GM18507 (cell line): Measurements from ENCODE around the gene RPS29.

Experiments
- DNase-seq: peaks from one replicate; pipeline ENCODE4 v3.0.0; 2011; ENCODE audit warnings: low read depth; ENCODE audit not compliant: insufficient read length; ENCODE audit errors: extremely low spot score
- FAIRE-seq: peaks from 2 replicates; lab custom pipeline; 2011; peaks lifted over from hg19 to GRCh38; lab: Jason Lieb, UNC

RPS29 gene

GRCh38 chr14:49553892-49554291 lies 32.3 kb downstream of the RPS29 start:
- DNase-seq (no peak), FAIRE-seq (no peak)

- FAIRE-seq (no peak), DNase-seq (no peak)
Observed at GRCh38 chr14:49553106-49553505, 33.1 kb downstream of the RPS29 start.

GRCh38 chr14:49551569-49551968 lies 34.6 kb downstream of the RPS29 start:
- no peak for FAIRE-seq
- DNase-seq: no peak

DNA sequence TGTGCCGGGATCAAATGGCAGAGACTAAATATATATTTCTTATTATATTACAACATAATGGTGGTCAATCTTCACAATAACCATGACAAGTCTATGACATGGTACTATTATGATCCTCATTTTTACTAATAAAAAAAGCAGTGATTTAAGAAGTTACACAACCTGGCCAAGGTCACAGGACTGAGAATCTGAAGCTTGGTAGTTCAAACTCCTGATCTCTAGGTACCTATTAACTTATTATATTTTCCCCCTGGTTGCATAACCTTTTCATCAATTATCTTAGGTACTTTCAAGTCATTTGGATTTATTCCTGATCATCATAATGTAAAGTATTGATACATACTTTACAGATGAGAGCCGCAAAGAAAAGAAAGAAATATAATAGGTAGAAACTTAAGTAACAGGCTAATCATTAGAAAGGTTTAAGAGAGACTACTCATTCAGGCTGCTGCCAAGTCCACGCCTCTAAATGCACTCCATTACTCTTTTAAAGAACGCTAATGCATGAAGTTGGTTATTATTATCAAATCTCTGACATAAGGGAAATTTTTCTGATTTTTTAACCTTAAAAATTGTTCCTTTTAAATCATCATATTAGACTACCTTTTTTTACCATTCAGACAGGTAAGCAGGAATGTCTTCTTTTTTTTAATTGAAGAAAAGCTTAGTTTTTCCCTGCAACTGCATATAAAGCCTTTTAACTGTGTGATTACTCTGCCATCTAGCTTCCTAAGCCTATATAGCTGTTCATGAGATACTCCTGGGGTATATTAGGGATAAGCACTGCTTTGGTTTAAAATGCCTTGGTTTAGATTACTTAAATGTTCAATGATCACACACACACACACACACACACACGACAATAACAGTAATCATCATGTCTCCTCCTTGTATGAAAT lies 35.6 kb downstream of the RPS29 start:
- DNase-seq (no peak), FAIRE-seq (no peak)

DNA sequence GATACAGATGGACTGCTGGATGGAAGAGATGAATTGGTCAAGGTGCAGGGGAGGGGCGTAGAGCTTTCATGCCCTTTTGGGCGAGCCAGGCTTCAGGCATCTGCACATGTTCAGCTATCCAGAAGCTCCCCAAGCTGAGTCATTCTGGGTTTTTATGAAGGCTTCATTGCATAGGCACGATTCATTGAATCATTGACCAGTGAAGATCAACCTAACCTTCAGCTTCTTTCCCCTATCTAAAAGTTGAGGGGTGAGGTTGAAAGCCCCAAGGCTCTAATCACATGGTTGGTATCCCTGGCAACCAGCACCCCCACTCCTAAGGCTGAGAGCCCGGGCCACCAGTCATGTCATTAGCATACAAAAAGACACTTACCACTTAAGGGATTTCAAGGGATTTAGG lies 36.3 kb downstream of the RPS29 start:
- DNase-seq (no peak), FAIRE-seq (no peak)

GRCh38 chr14:49549446-49549845 lies 36.7 kb downstream of the RPS29 start:
- FAIRE-seq: no peak

GRCh38 chr14:49546766-49547165 lies 39.4 kb downstream of the RPS29 start:
- DNase-seq (no peak), FAIRE-seq (no peak)

More at GRCh38 chr14:49549446-49549845, 36.7 kb downstream of the RPS29 start:
- no peak for DNase-seq

DNA sequence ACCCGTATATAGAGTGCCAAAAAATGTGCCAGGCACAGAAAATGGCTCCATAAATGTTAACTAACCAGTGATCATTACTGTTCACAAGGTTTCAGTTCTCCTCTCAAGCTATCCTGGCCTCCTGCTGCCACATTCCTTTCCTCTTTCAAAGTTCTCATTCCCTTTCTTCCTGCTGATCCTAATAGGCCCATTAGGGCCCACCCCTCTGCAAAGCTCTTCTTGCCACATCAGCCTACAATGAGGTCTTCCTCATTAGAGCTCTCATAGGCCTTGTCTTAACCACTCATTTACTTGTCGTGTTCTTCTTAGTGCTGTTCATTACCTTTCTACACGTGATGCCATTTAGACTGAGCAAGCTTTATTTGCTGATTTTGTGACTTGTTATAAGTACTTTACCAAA lies 40.5 kb downstream of the RPS29 start:
- FAIRE-seq (no peak), DNase-seq (no peak)

GRCh38 chr14:49545071-49545470 lies 41.1 kb downstream of the RPS29 start:
- no peak for FAIRE-seq
- DNase-seq: no peak

DNA sequence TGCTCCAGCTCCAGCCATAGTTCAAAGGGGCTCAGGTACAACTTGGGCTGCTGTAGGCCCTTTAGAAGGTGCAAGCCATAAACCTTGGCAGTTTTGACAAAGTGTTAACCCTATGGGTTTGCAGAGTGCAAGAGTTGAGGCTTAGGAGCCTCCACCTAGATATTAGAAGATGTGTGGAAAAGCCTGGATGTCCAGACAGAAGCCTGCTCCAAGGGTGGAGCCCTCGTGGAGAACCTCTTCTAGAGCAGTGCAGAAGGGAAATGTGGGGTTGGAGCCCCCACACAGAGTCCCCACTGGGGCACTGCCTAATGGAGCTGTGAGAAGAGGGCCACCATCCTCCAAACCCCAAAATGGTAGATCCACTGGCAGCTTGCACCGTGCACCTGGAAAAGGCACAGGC lies 45.1 kb downstream of the RPS29 start:
- DNase-seq (no peak), FAIRE-seq (no peak)

DNA sequence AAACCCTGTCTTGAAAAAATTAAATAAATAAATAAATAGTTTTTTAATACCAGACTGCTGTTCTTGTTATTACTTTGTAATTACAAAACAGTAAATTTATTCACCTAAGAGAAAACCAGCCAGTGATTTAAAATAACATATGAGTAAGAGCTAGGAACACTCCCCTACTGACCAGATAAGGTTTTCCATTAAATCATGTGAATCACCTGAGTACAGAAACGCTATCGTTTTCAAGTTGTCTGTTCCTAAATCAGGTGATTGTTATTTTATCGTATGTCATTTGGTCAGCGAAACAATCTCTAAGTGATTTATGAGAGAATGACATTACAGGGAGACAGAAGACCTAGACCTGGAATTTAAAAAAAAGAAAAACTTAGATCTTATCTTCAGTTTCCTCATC lies 47.3 kb downstream of the RPS29 start:
- DNase-seq (no peak), FAIRE-seq (no peak)
